ENCODE measurements around the gene RAB42.

RAB42 gene, protein sequence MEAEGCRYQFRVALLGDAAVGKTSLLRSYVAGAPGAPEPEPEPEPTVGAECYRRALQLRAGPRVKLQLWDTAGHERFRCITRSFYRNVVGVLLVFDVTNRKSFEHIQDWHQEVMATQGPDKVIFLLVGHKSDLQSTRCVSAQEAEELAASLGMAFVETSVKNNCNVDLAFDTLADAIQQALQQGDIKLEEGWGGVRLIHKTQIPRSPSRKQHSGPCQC

DNA sequence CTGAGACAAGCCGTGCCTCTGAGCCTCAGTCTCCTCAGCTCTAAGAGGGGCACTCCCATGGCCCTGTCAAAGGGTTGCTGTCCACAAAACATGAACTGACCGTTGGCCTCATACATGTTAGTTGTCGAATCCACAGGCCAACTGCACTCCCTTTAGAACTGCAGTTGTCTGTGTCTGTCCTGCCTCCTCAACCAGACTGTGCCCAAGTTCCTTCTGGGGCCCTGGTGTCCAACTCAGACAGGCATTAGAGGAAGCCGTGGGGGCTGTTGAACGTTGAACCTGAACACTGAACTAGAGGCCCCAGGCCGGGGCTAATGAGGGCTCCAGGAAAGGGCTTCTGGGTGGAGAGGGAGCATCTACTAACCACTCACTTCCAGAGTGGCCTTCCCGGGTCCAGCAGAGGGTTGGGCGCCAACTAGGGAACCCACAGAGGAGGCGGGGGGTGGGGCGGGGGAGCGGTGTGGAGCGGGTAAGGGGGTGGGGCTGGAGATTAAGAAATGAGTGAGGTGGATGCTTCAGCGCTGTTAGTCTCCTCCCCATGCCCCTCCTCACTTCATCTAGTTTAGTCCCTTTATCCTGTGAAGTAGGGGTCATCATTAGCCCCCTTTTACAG, at the start of gene RAB42:
Gene RAB42, plus strand, starts transcription at position 558 of the 613 bp plus-strand sequence. CDS start 247 bp downstream, outside the sequence.
- TF ChIP-seq CTCF (conservative IDR thresholded peaks at IDR 0.05) = no peak
- peak within 1 kb of the TSS; percentile 18; the same call in 1 of the 2 replicates for H3K27ac ChIP-seq

- TF ChIP-seq CTCF (conservative IDR thresholded peaks at IDR 0.05) = no peak
- H3K27ac ChIP-seq = no peak overlapping the region
Observed at GRCh38 chr1:28545246-28545628, 46.8 kb upstream of the RAB42 start.

DNA sequence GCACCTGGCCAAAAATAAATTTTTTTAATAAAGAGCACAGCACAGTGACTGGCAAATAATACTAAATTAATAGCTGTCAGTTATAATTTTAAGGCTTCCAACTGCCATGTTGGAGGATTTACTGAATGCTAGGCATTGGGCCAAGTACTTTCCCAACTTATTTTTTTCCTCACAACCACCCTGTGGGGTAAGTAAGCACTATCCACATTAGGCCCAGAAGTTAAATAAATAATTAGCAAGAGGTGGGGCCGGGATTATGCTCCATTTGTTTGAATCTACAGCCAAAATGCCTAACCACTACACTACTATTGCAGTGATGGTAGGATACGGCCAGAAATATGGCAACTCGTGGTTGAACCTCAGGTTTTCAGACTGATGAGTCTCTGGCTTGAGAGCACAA, 43.7 kb upstream of the RAB42 start:
- no peak for TF ChIP-seq CTCF (conservative IDR thresholded peaks at IDR 0.05)
- H3K27ac ChIP-seq = no peak overlapping the region

- TF ChIP-seq CTCF (conservative IDR thresholded peaks at IDR 0.05) = no peak
- H3K27ac ChIP-seq = peak overlapping the region; percentile 89
Observed at GRCh38 chr1:28551381-28551780, 40.7 kb upstream of the RAB42 start.

DNA sequence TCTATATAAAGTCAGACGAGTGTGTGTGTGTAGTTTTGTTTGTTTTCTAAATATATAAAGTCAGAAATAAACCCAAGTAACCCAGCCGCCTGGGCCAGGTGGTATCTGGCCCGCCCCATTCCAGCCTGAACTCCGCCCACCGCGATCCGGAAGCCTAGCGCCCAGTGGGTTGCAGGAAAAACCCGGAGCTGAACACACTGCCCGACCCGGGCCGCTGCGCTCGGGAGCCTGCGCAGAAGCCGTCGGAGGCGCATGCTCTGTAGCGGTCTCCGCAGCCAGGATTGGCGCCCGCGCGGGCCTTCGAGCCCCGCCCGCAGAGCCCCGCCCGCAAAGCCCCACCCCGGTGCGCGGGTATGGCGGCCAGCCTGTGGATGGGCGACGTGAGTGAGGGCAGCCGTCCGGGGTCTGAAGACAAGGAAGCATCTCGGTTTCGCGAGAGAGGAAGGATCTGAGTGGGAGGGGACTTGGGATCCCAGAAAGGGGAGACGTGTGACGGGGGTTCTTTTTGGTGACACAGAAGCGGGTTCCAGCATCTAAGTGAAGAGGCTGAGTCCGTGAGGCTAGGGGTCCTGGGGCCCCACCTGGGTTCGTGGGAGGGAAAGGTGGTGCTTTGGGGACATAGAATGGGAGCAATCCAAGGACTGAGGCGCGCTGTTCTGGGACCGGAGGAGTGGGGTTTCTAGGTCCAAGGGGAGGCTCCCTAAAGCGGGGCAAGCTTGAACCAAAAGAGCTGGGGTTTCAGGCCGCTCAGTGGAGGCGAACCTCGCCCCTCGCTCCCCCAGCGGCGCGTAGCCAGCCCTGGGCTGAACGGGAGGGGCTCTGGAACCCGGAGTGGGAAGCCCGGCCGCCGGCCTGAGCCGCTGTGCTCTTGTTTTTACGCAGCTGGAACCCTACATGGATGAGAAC, 39.1 kb upstream of the RAB42 start, which contains the start of gene TRNAU1AP:
Gene TRNAU1AP, plus strand, starts transcription at position 328 of the 906 bp plus-strand sequence. Its CDS starts 26 bp downstream, at position 354.
- TF ChIP-seq CTCF (conservative IDR thresholded peaks at IDR 0.05) = no peak

DNA sequence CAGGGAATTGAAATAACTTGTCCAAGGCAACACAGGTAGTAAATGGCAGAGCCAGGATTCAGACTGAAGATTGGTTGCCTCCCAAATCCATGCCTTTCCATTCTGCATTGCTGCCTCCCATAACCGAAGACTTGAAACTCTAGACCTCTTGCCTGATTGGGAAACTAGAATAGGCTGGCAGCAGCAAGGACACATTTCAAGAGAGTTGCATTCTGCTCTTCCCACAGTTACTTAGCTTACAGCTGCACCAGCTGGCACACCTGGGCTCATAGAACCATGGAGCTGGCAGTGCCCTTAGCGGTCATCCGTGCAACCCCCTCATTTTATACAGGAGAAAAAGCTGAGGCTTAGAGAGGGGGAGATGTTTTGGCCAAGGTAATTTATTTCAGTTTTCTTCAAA, 31.2 kb upstream of the RAB42 start:
- TF ChIP-seq CTCF (conservative IDR thresholded peaks at IDR 0.05) = no peak

More for the DNA sequence above, 39.1 kb upstream of the RAB42 start, which contains the start of gene TRNAU1AP:
- peak within 1 kb of the TSS; percentile 89 for H3K27ac ChIP-seq

GRCh38 chr1:28564310-28564709, 27.8 kb upstream of the RAB42 start:
- TF ChIP-seq CTCF (conservative IDR thresholded peaks at IDR 0.05) = no peak
- no peak overlapping the region for H3K27ac ChIP-seq

More for the DNA sequence above, 31.2 kb upstream of the RAB42 start:
- H3K27ac ChIP-seq = no peak overlapping the region

Data from VCaP (cell line).